HL-60 (cell line): ENCODE measurements around the gene KRT73.

Experiments used
- DNase-seq, 2 experiments: peaks; one replicate each; pipeline ENCODE4 v3.0.0-alpha.2; 2010 to 2020; ENCODE audit warnings: low read depth in 1 of 2, low spot score in 1 of 2
- H3K27ac ChIP-seq: fragments of 250-450 bp; sonication (Bioruptor Pico); replicated peaks from 2 replicates; pipeline ENCODE4 v1.5.1; 2020; ENCODE audit warnings: mild to moderate bottlenecking, moderate library complexity
- H3K27me3 ChIP-seq: fragments of 250-450 bp; sonication (Bioruptor Pico); 2 replicates; pipeline ENCODE4 v1.5.1; 2021; ENCODE audit warnings: mild to moderate bottlenecking, moderate library complexity; ENCODE audit not compliant: insufficient read depth, poor library complexity, severe bottlenecking
- H3K4me3 ChIP-seq: replicated peaks from 2 replicates; pipeline ENCODE4 v1.5.1; 2011; ENCODE audit warnings: mild to moderate bottlenecking, control low read depth, low read length; ENCODE audit not compliant: insufficient read depth
- GABPA ChIP-seq: IDR thresholded peaks from 2 replicates; pipeline ENCODE4 v1.6.1; 2012; ENCODE audit warnings: low read depth
- POLR2AphosphoS5 ChIP-seq: IDR thresholded peaks from 2 replicates; pipeline ENCODE4 v1.6.1; 2012; ENCODE audit warnings: low read depth
- REST ChIP-seq: IDR thresholded peaks from 2 replicates; pipeline ENCODE4 v1.6.1; 2012; ENCODE audit warnings: low read depth; ENCODE audit not compliant: insufficient replicate concordance
- SPI1 ChIP-seq: IDR thresholded peaks from 2 replicates; pipeline ENCODE4 v1.6.1; 2012; ENCODE audit warnings: low read depth, mild to moderate bottlenecking, borderline replicate concordance
- long read RNA-seq: library from polyadenylated mRNA; unstranded; transcript quantifications from one replicate; pipeline ENCODE4 v2.0.0, GENCODE V29; 2020
- TF ChIP-seq, protein P1 (sequence below): IDR thresholded peaks from one replicate; pipeline ENCODE4 v1.5.1; 2011; ENCODE audit warnings: low read length, control low read depth, inconsistent platforms; ENCODE audit not compliant: insufficient read depth

The KRT73 gene
- long read RNA-seq = 0 reads

GRCh38 chr12:52618216-52618615 lies at the start of gene KRT73:
Gene KRT73 (minus strand): TSS chr12:52618559. CDS start chr12:52618524, 35 bp downstream.
- H3K27ac ChIP-seq = no peak within 1 kb of the TSS
- no peaks in the 10 kb centered on the region for H3K27me3 ChIP-seq
- DNase-seq = no peak
- H3K4me3 ChIP-seq = no peak within 1 kb of the TSS
- TF ChIP-seq POLR2AphosphoS5 (no peak), REST (no peak), GABPA (no peak), SPI1 (no peak)
- TF ChIP-seq, protein P1, sequence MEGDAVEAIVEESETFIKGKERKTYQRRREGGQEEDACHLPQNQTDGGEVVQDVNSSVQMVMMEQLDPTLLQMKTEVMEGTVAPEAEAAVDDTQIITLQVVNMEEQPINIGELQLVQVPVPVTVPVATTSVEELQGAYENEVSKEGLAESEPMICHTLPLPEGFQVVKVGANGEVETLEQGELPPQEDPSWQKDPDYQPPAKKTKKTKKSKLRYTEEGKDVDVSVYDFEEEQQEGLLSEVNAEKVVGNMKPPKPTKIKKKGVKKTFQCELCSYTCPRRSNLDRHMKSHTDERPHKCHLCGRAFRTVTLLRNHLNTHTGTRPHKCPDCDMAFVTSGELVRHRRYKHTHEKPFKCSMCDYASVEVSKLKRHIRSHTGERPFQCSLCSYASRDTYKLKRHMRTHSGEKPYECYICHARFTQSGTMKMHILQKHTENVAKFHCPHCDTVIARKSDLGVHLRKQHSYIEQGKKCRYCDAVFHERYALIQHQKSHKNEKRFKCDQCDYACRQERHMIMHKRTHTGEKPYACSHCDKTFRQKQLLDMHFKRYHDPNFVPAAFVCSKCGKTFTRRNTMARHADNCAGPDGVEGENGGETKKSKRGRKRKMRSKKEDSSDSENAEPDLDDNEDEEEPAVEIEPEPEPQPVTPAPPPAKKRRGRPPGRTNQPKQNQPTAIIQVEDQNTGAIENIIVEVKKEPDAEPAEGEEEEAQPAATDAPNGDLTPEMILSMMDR = no peak

DNA sequence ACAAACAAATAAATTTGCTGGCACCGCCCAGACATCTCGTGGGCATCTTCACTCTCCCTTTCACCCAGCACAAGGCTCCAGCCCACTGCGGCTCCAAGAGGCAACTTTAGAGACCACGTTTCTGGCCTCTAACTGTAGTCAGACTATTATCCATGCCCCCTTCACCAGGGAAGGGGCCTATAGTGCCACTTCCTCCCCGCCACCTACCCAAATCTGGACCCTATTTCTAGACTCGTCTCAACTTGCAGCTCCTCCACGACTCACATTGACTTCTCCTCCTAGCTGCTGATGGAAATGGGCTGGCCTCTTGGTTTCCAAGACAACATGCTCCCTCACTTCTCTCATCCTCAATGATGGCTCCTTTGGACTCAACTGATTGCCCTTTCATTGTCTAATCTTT lies 49.6 kb upstream of the KRT73 start:
- Histone ChIP-seq H3K4me3 (no peak overlapping the region), H3K27ac (no peak overlapping the region), H3K27me3 (peaks cover 2% of the 10 kb centered on the region)
- DNase-seq = no peak
- TF ChIP-seq, protein P1 = no peak

GRCh38 chr12:52667509-52667908 lies 49.1 kb upstream of the KRT73 start:
- TF ChIP-seq GABPA = no peak
- TF ChIP-seq REST = no peak
- TF ChIP-seq, protein P1 = no peak
- no peak for TF ChIP-seq POLR2AphosphoS5
- no peak for TF ChIP-seq SPI1
- H3K27ac ChIP-seq = no peak overlapping the region
- no peak overlapping the region for H3K4me3 ChIP-seq
- peaks cover 2% of the 10 kb centered on the region for H3K27me3 ChIP-seq
- DNase-seq = no peak

DNA sequence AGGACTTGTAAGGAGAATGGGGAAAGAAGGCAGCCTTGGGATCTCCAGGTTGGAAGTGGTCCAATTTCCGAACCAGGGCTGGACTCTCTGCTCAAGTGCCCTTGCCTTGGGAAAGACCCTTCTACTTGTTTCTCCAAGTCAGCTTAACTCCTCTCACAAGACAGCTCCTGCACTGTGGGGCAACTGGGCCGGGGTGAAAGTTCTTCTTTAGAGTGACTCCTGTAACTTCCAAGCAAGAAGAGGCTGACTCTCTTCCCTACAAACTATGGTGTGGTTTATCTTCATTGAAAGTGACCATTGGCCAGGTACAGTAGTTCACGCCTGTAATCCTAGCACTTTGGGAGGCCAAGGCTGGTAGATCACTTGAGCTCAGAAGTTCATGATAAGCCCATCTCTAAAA lies 48.1 kb upstream of the KRT73 start:
- no peak for DNase-seq
- Histone ChIP-seq H3K4me3 (no peak overlapping the region), H3K27ac (no peak overlapping the region), H3K27me3 (peaks cover 2% of the 10 kb centered on the region)
- TF ChIP-seq REST (no peak), GABPA (no peak), SPI1 (no peak), POLR2AphosphoS5 (no peak)
- TF ChIP-seq, protein P1 = no peak
